ENCODE results near the gene MBD6. TPM values are rescaled to one million over a fixed set of nuclear protein-coding genes. Genes with fewer than 3 reads are reported as not detected.

MBD6 gene
- polyA plus RNA-seq, 1 donor (not counting 4 experiments of a cell fraction or from before 2014, with no cell fraction given), result 1.8 TPM

- FAIRE-seq (no peak), DNase-seq (ENCODE audit: low read depth, low spot score) (no peak)
- dilution Hi-C loops (cut with MboI; ENCODE audit: extremely low pct_ligation_motif_present, low sequenced_read_pairs), result no loop called here
- H3K9me1 ChIP-seq (ENCODE audit: control insufficient read depth, extremely low read depth, insufficient read depth, low read length), result peaks cover 2% of the 10 kb centered on the region
- peak overlapping the region; percentile 69 for H3K4me2 ChIP-seq (ENCODE audit: control insufficient read depth, extremely low read depth, insufficient read depth, low read depth, low read length)
- H3K27me3 ChIP-seq (ENCODE audit: control insufficient read depth, extremely low read depth, insufficient read depth, low read length), result no peaks in the 10 kb centered on the region
- no peak overlapping the region for H2AFZ ChIP-seq (ENCODE audit: control insufficient read depth, low read length)
- TF ChIP-seq EZH2 (IDR thresholded peaks at IDR 0.05; ENCODE audit: low read length), result no peak
- no peak for TF ChIP-seq CTCF (optimal IDR thresholded peaks at IDR 0.05 in 1 of 3, IDR thresholded peaks at IDR 0.05 in 1 of 3, conservative IDR thresholded peaks at IDR 0.05 in 1 of 3; ENCODE audit: extremely low read depth in 1 of 3, insufficient read depth in 2 of 3, low read length in 3 of 3)
- peaks cover 27 to 40% of the 10 kb centered on the region in 2 experiments for H3K36me3 ChIP-seq (ENCODE audit: control insufficient read depth in 2 of 2, extremely low read depth in 1 of 2, insufficient read depth in 2 of 2, low read length in 2 of 2)
- no peaks in the 10 kb centered on the region for H3K9me3 ChIP-seq (ENCODE audit: control insufficient read depth, low read depth, low read length)
- peak overlapping the region; percentile 46 for H3K9ac ChIP-seq (ENCODE audit: control insufficient read depth, extremely low read depth, insufficient read depth, low read length)
- H3K27ac ChIP-seq (ENCODE audit: control insufficient read depth, insufficient read depth, low read length), result peak overlapping the region; percentile 92
- peak overlapping the region in 1 of 3 experiments; percentile 12 for H3K4me3 ChIP-seq (ENCODE audit: control insufficient read depth in 2 of 3, extremely low read depth in 1 of 3, insufficient read depth in 2 of 3, low read depth in 1 of 3, low read length in 3 of 3)
- peaks cover 36% of the 10 kb centered on the region for H3K4me1 ChIP-seq (ENCODE audit: control insufficient read depth, extremely low read depth, insufficient read depth, low read length)
- peaks cover 17% of the 10 kb centered on the region for H4K20me1 ChIP-seq (ENCODE audit: control insufficient read depth, extremely low read depth, insufficient read depth, low read length)
- peaks cover 45% of the 10 kb centered on the region for H3K79me2 ChIP-seq (ENCODE audit: control insufficient read depth, insufficient read depth, low read length)
Observed at GRCh38 chr12:57521525-57522010, 1.1 kb upstream of the MBD6 start.

- DNase-seq (ENCODE audit: low read depth, low spot score) (no peak), FAIRE-seq (no peak)
- Histone ChIP-seq H3K9ac (ENCODE audit: control insufficient read depth, extremely low read depth, insufficient read depth, low read length) (peak overlapping the region; percentile 84), H3K4me3 (ENCODE audit: control insufficient read depth in 2 of 3, extremely low read depth in 1 of 3, insufficient read depth in 2 of 3, low read depth in 1 of 3, low read length in 3 of 3) (peak overlapping the region; percentile 75 to 90 (median 80)), H2AFZ (ENCODE audit: control insufficient read depth, low read length) (no peak overlapping the region), H3K36me3 (ENCODE audit: control insufficient read depth in 2 of 2, extremely low read depth in 1 of 2, insufficient read depth in 2 of 2, low read length in 2 of 2) (peaks cover 23 to 39% of the 10 kb centered on the region in 2 experiments), H3K4me1 (ENCODE audit: control insufficient read depth, extremely low read depth, insufficient read depth, low read length) (peaks cover 31% of the 10 kb centered on the region), H3K79me2 (ENCODE audit: control insufficient read depth, insufficient read depth, low read length) (peaks cover 44% of the 10 kb centered on the region), H3K27ac (ENCODE audit: control insufficient read depth, insufficient read depth, low read length) (peak overlapping the region; percentile 65), H4K20me1 (ENCODE audit: control insufficient read depth, extremely low read depth, insufficient read depth, low read length) (peaks cover 14% of the 10 kb centered on the region), H3K9me3 (ENCODE audit: control insufficient read depth, low read depth, low read length) (no peaks in the 10 kb centered on the region), H3K4me2 (ENCODE audit: control insufficient read depth, extremely low read depth, insufficient read depth, low read depth, low read length) (peak overlapping the region; percentile 93), H3K27me3 (ENCODE audit: control insufficient read depth, extremely low read depth, insufficient read depth, low read length) (no peaks in the 10 kb centered on the region), H3K9me1 (ENCODE audit: control insufficient read depth, extremely low read depth, insufficient read depth, low read length) (peaks cover 2% of the 10 kb centered on the region)
- dilution Hi-C loops (cut with MboI; ENCODE audit: extremely low pct_ligation_motif_present, low sequenced_read_pairs), result no loop called here
- TF ChIP-seq EZH2 (IDR thresholded peaks at IDR 0.05; ENCODE audit: low read length), result no peak
Observed at GRCh38 chr12:57522887-57523705, 472 bp downstream of the MBD6 start.

Data from keratinocyte (primary cell).